ENCODE results near the gene NKAIN2.

The NKAIN2 gene

GRCh38 chr6:124854338-124854922 is 1050.8 kb downstream of the NKAIN2 start:
- H4K91ac ChIP-seq (ENCODE audit: low read depth, low read length) = no peak overlapping the region
- no peaks in the 10 kb centered on the region for H3K27me3 ChIP-seq (ENCODE audit: insufficient read depth, low read length)
- no peak overlapping the region for H2BK5ac ChIP-seq (ENCODE audit: low read depth, low read length, poor library complexity)
- no peak overlapping the region for H3K27ac ChIP-seq (ENCODE audit: low read depth, low read length)
- no peak overlapping the region for H3K18ac ChIP-seq (ENCODE audit: low read length)
- H3K23ac ChIP-seq (ENCODE audit: low read length) = no peak overlapping the region
- H4K8ac ChIP-seq (ENCODE audit: low read depth, low read length) = no peak overlapping the region
- no peak overlapping the region for H3K4me2 ChIP-seq (ENCODE audit: low read length)
- no peak overlapping the region for H3K14ac ChIP-seq (ENCODE audit: low read length)
- no peak overlapping the region for H3K4ac ChIP-seq (ENCODE audit: low read depth, low read length)
- no peaks in the 10 kb centered on the region for H3K36me3 ChIP-seq (ENCODE audit: control insufficient read depth in 1 of 2, insufficient read depth in 2 of 2, low read length in 2 of 2)
- no peak overlapping the region for H2AK5ac ChIP-seq (ENCODE audit: low read length)
- WGBS (ENCODE audit: extremely low coverage, insufficient coverage, insufficient read length) = no CpG with 5 or more reads among the region's 1 CpG
- H2BK12ac ChIP-seq (ENCODE audit: low read length) = no peak overlapping the region
- no peaks in the 10 kb centered on the region for H3K4me1 ChIP-seq (ENCODE audit: control insufficient read depth in 1 of 2, insufficient read depth in 2 of 2, low read length in 2 of 2)
- H3K4me3 ChIP-seq (ENCODE audit: low read depth, low read length) = no peak overlapping the region
- no peaks in the 10 kb centered on the region for H3K9me3 ChIP-seq (ENCODE audit: insufficient read depth, low read depth, low read length)
- H3K9ac ChIP-seq (ENCODE audit: low read length) = no peak overlapping the region
- H3K79me1 ChIP-seq (ENCODE audit: low read length) = no peaks in the 10 kb centered on the region
- H2AFZ ChIP-seq (ENCODE audit: insufficient read depth, low read length, poor library complexity) = no peak overlapping the region
- no peaks in the 10 kb centered on the region for H3K79me2 ChIP-seq (ENCODE audit: control insufficient read depth, insufficient read depth, low read length, poor library complexity)
- no peak overlapping the region for H2BK120ac ChIP-seq (ENCODE audit: insufficient read depth, low read length, poor library complexity)
- H4K12ac ChIP-seq (ENCODE audit: low read depth, low read length) = no peak overlapping the region
- peak in 1 of 2 donors; percentile 16 for DNase-seq

DNA sequence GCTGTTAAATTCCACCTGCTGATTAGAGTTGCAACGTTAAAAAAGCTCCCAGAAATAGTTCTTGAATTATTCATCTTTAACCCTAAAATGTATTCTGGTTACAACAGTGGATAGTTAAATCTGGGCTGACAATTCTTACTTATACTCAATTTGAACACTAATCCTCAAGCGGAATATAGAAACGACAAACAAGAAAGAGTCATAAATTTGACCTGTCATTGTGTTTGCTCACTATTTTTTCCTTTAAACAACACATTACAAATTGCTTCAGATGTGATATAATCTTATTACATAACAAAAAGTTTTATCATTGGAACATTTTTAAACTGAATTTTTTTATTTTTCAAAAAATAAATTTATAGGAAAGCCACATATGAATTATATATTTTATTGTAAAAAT is 1054.1 kb downstream of the NKAIN2 start:
- H3K14ac ChIP-seq (ENCODE audit: low read length) = no peak overlapping the region

DNA sequence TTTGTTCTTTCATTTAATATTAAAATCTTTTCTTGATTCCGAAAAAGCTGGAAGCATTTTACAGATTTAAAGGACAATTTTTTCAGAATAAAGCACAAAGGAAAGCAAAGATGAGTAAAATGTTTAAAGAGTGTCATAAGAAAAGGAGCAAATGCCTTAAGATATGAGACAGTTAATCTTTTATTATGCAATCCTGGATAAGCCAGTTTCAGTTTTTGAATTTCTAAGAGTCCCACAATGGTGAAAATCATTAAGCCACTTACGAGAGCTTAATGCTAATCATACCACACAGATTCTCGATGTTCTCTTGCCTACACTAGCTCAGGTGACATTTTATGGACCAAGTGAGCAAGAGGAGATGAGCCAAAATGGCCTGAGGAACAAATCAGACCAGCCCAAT is 1054.9 kb downstream of the NKAIN2 start:
- H3K4me3 ChIP-seq (ENCODE audit: low read depth, low read length) = no peak overlapping the region
- H3K36me3 ChIP-seq (ENCODE audit: control insufficient read depth in 1 of 2, insufficient read depth in 2 of 2, low read length in 2 of 2) = no peaks in the 10 kb centered on the region
- no peaks in the 10 kb centered on the region for H3K27me3 ChIP-seq (ENCODE audit: insufficient read depth, low read length)
- no peak overlapping the region for H3K23ac ChIP-seq (ENCODE audit: low read length)
- H3K9me3 ChIP-seq (ENCODE audit: insufficient read depth, low read depth, low read length) = no peaks in the 10 kb centered on the region
- no peaks in the 10 kb centered on the region for H3K79me2 ChIP-seq (ENCODE audit: control insufficient read depth, insufficient read depth, low read length, poor library complexity)
- H3K4me1 ChIP-seq (ENCODE audit: control insufficient read depth in 1 of 2, insufficient read depth in 2 of 2, low read length in 2 of 2) = no peaks in the 10 kb centered on the region
- H3K27ac ChIP-seq (ENCODE audit: low read depth, low read length) = no peak overlapping the region
- no CpG with 5 or more reads among the region's 3 CpGs for WGBS (ENCODE audit: extremely low coverage, insufficient coverage, insufficient read length)
- no peak overlapping the region for H4K8ac ChIP-seq (ENCODE audit: low read depth, low read length)
- no peak overlapping the region for H2BK12ac ChIP-seq (ENCODE audit: low read length)
- H3K14ac ChIP-seq (ENCODE audit: low read length) = no peak overlapping the region
- H2BK120ac ChIP-seq (ENCODE audit: insufficient read depth, low read length, poor library complexity) = no peak overlapping the region
- H2AFZ ChIP-seq (ENCODE audit: insufficient read depth, low read length, poor library complexity) = no peak overlapping the region
- no peak overlapping the region for H4K12ac ChIP-seq (ENCODE audit: low read depth, low read length)
- DNase-seq = peak in 1 of 2 donors; percentile 42
- no peak overlapping the region for H2AK5ac ChIP-seq (ENCODE audit: low read length)
- no peaks in the 10 kb centered on the region for H3K79me1 ChIP-seq (ENCODE audit: low read length)
- no peak overlapping the region for H3K18ac ChIP-seq (ENCODE audit: low read length)
- no peak overlapping the region for H3K4ac ChIP-seq (ENCODE audit: low read depth, low read length)
- H3K9ac ChIP-seq (ENCODE audit: low read length) = no peak overlapping the region
- H2BK5ac ChIP-seq (ENCODE audit: low read depth, low read length, poor library complexity) = no peak overlapping the region
- H4K91ac ChIP-seq (ENCODE audit: low read depth, low read length) = no peak overlapping the region
- H3K4me2 ChIP-seq (ENCODE audit: low read length) = no peak overlapping the region

More for the DNA sequence above, 1054.1 kb downstream of the NKAIN2 start:
- no CpG with 5 or more reads among the region's 3 CpGs for WGBS (ENCODE audit: extremely low coverage, insufficient coverage, insufficient read length)
- no peak overlapping the region for H4K91ac ChIP-seq (ENCODE audit: low read depth, low read length)
- no peak overlapping the region for H3K23ac ChIP-seq (ENCODE audit: low read length)
- no peak overlapping the region for H4K8ac ChIP-seq (ENCODE audit: low read depth, low read length)
- no peak overlapping the region for H2AFZ ChIP-seq (ENCODE audit: insufficient read depth, low read length, poor library complexity)
- no peaks in the 10 kb centered on the region for H3K4me1 ChIP-seq (ENCODE audit: control insufficient read depth in 1 of 2, insufficient read depth in 2 of 2, low read length in 2 of 2)
- H2BK120ac ChIP-seq (ENCODE audit: insufficient read depth, low read length, poor library complexity) = no peak overlapping the region
- H2BK5ac ChIP-seq (ENCODE audit: low read depth, low read length, poor library complexity) = no peak overlapping the region
- H3K27me3 ChIP-seq (ENCODE audit: insufficient read depth, low read length) = no peaks in the 10 kb centered on the region
- no peak overlapping the region for H3K4me3 ChIP-seq (ENCODE audit: low read depth, low read length)
- no peaks in the 10 kb centered on the region for H3K79me2 ChIP-seq (ENCODE audit: control insufficient read depth, insufficient read depth, low read length, poor library complexity)
- no peak overlapping the region for H3K18ac ChIP-seq (ENCODE audit: low read length)
- no peaks in the 10 kb centered on the region for H3K9me3 ChIP-seq (ENCODE audit: insufficient read depth, low read depth, low read length)
- no peaks in the 10 kb centered on the region for H3K79me1 ChIP-seq (ENCODE audit: low read length)
- H2BK12ac ChIP-seq (ENCODE audit: low read length) = no peak overlapping the region
- H3K4ac ChIP-seq (ENCODE audit: low read depth, low read length) = no peak overlapping the region
- no peaks in the 10 kb centered on the region for H3K36me3 ChIP-seq (ENCODE audit: control insufficient read depth in 1 of 2, insufficient read depth in 2 of 2, low read length in 2 of 2)
- H3K9ac ChIP-seq (ENCODE audit: low read length) = no peak overlapping the region
- no peak overlapping the region for H4K12ac ChIP-seq (ENCODE audit: low read depth, low read length)
- DNase-seq = no peak
- H3K27ac ChIP-seq (ENCODE audit: low read depth, low read length) = no peak overlapping the region
- no peak overlapping the region for H3K4me2 ChIP-seq (ENCODE audit: low read length)
- no peak overlapping the region for H2AK5ac ChIP-seq (ENCODE audit: low read length)

- H3K4me3 ChIP-seq (ENCODE audit: low read depth, low read length) = no peak overlapping the region
- no peak overlapping the region for H2AK5ac ChIP-seq (ENCODE audit: low read length)
- no peak overlapping the region for H3K4ac ChIP-seq (ENCODE audit: low read depth, low read length)
- H3K36me3 ChIP-seq (ENCODE audit: control insufficient read depth in 1 of 2, insufficient read depth in 2 of 2, low read length in 2 of 2) = no peaks in the 10 kb centered on the region
- no peak overlapping the region for H3K18ac ChIP-seq (ENCODE audit: low read length)
- H3K23ac ChIP-seq (ENCODE audit: low read length) = no peak overlapping the region
- H4K8ac ChIP-seq (ENCODE audit: low read depth, low read length) = no peak overlapping the region
- no peak overlapping the region for H4K91ac ChIP-seq (ENCODE audit: low read depth, low read length)
- H3K79me2 ChIP-seq (ENCODE audit: control insufficient read depth, insufficient read depth, low read length, poor library complexity) = no peaks in the 10 kb centered on the region
- no peak overlapping the region for H3K4me2 ChIP-seq (ENCODE audit: low read length)
- H2BK5ac ChIP-seq (ENCODE audit: low read depth, low read length, poor library complexity) = no peak overlapping the region
- no peak for DNase-seq
- no peak overlapping the region for H2AFZ ChIP-seq (ENCODE audit: insufficient read depth, low read length, poor library complexity)
- no peaks in the 10 kb centered on the region for H3K79me1 ChIP-seq (ENCODE audit: low read length)
- H3K9ac ChIP-seq (ENCODE audit: low read length) = no peak overlapping the region
- H3K9me3 ChIP-seq (ENCODE audit: insufficient read depth, low read depth, low read length) = no peaks in the 10 kb centered on the region
- no peaks in the 10 kb centered on the region for H3K4me1 ChIP-seq (ENCODE audit: control insufficient read depth in 1 of 2, insufficient read depth in 2 of 2, low read length in 2 of 2)
- WGBS (ENCODE audit: extremely low coverage, insufficient coverage, insufficient read length) = no CpG with 5 or more reads among the region's 1 CpG
- H4K12ac ChIP-seq (ENCODE audit: low read depth, low read length) = no peak overlapping the region
- no peaks in the 10 kb centered on the region for H3K27me3 ChIP-seq (ENCODE audit: insufficient read depth, low read length)
- no peak overlapping the region for H2BK120ac ChIP-seq (ENCODE audit: insufficient read depth, low read length, poor library complexity)
- no peak overlapping the region for H2BK12ac ChIP-seq (ENCODE audit: low read length)
- H3K14ac ChIP-seq (ENCODE audit: low read length) = no peak overlapping the region
- H3K27ac ChIP-seq (ENCODE audit: low read depth, low read length) = no peak overlapping the region
Observed at GRCh38 chr6:124859366-124859765, 1055.7 kb downstream of the NKAIN2 start.
